Left hindlimb (tissue), 1 donor: ENCODE results near the gene PFN1.
"Not testable (repeated sequence)": the region's sequence is repeated elsewhere in the genome, so short reads cannot be mapped to it uniquely, and the experiment has no call there.

Source experiments
- DNase-seq: peaks from one replicate; pipeline ENCODE4 v3.0.0-alpha.2; 2018

PFN1 gene

DNA sequence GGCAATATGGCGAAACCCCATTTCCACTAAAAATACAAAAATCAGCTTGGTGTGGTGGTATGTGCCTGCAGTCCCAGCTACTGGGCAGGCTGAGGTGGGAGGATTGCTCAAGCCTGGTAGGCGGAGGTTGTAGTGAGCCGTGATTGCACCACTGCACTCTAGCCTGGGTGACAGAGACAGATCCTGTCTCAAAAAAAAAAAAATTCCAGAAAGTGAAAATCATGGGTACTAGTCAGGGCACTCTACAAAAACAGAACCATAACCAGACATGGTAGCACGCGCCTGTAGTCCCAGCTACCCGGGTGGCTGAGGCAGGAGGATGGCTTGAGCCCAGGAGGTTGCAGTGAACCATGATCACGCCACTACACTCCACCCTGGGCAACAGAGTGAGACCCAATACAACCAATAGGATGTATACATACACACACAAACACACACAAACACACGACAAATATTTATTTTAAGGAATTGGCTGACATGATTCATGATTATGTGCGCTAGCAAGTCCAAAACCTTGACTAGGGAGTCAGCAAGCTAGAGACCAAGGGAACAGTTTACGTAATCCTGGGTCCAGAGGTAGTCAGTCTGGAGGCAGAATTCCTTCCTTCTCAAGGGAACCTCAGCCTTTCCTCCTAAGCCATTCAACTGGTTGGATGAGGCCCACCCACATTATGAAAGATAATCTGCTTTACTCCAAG is 27.8 kb downstream of the PFN1 start:
- no peak for DNase-seq

DNA sequence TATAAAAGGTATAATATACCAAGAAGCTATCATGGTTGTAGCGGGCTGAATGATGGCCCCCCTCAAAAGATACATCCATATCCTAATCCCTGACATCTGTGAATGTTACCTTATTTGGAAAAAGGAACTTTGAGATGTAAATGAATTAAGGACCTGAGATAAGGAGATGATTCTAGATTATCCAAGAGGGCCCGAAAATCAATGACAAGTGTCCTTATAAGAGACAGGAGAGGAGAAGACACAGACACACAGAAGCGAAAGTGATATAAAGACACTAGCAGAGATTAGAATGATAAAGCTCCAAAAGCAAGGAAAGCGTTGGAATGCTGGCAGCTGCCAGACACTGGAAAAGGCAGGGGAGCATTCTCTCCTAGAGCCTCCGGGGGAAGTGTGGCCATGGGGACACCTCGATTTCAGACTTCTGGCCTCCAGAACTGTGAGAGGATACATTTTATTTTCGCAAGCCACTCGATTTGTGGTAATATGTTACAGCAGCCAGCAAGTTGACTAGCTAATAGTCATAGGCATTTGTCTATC is 28.8 kb downstream of the PFN1 start:
- no peak for DNase-seq

DNA sequence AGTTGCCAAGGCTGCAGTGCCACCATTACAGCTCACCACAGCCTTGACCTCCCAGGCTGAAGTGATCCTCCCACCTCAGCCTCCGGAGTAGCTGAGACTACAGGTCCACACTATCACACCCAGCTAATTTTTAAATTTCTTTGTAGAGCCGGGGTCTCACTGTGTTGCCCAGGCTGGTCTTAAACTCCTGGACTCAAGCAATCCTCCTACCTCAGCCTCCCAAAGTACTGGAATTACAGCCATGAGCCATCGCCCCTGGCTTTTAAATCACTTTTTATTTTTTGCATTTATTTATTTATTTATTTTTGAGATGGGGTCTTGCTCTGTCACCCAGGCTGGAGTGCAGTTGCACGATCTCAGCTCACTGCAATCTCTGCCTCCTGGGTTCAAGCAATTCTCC is 33.8 kb downstream of the PFN1 start:
- not testable (repeated sequence) for DNase-seq

DNA sequence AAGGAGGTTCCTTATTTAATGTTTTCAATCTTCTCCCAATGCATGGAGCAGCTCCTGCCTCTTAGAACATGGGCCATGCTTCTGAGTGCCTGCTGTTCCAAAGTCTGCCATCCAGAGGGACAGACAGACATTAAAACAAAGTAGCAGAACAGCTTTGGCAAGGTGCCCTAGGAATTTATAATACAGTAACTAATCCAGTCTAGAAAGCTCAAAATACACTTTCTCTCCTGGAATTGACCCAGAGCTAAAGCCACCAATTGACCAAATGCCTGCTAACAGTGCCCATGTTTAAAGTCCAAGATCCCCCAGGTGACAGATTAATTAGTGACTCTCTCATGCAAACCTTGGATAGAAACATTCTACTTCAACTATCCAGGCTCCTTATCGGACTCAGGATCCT is 34.3 kb downstream of the PFN1 start:
- no peak for DNase-seq

DNA sequence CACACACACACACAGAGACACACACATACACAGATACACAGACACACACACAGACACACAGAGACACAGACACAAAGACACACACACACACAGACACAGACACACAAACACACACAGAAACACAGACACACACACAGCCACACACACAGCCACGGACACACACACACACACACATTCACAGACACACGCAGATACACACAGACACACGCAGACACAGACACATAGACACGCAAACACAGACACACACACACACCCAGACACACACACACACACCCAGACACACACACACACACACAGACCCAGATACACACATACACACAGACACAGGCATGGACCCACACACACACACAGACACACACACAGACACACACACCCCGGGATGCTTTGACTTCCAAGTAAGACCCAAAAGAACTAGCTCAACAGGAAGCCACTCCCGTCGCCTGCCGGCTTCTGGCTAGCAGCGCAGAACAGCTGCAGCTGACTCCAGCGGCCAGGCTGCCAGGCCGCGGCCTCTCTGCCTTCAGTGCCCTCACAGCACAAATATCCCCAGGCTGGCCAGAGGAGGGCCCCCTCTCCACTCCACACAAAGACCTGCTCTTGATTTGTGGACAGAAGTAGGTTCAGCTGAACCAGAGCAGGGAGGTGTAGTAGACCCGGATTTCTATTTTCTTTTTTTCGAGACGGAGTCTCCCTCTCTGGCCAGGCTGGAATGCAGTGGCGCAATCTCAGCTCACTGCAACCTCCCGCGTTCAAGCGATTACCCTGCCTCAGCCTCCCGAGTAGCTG is 39.4 kb downstream of the PFN1 start:
- peak; percentile 94 for DNase-seq

DNA sequence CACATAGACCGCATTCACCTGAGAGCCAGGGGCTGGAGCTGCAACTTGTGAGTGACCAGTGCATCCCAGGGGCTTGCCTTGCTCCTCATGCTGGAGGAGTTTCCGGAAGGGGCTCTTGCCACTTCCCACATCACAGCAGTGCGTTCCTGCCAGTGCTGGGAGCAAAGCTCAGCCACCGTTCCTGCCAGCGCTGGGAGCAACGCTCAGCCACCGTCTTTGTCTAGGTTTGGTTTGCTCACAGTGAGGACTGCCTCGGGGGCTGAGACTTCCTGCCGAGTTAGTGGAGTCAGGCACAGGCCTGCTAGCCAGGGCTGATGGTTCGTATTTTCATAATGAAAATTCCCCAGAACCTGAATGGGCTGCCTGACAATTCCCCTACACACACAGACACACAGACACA is 40.0 kb downstream of the PFN1 start:
- peak; percentile 45 for DNase-seq

DNA sequence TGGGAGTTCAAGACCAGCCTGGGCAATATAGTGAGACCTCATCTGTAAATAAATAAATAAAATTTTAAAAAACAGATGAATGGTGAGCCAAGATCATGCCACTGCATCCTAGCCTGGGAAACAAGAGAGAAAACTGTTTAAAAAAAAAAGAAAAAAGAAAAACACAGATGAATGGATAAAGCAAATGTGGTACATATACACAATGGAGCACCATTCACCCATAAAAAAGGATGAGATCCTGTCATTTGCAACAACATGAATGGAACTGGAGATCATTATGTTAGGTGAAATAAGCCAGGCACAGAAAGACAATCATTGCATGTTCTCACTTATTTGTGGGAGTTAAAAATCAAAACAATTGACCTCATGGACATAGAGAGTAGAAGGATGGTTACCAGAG is 41.7 kb downstream of the PFN1 start:
- not testable (repeated sequence) for DNase-seq

GRCh38 chr17:4903051-4903818 is 45.1 kb downstream of the PFN1 start, which contains the start of gene CHRNE:
CHRNE (minus strand) TSS chr17:4903098; CDS start chr17:4903063, 35 bp downstream.
- peak; percentile 79 for DNase-seq

DNA sequence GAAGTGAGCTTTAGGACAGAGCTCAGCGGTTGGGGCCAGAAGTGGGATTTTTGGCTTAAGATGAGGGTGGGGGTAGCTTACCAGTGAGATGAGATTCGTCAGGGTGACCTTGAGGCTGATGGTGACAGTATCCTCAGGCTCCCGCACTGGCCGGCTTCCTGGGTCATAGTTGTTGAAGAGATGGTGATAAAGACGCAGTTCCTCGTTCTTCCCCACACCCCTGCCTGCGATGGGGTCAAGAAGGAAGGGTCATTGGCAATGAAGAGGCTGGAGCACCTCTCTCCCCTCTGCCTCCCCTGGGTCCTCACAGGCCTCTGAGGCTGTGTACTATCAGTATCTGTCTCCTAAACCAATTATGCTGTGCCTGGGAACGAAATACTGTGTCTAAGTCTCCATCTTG is 45.8 kb downstream of the PFN1 start:
- DNase-seq: no peak

- DNase-seq: peak; percentile 87
Observed at GRCh38 chr17:4901648-4902344, 46.5 kb downstream of the PFN1 start.

DNA sequence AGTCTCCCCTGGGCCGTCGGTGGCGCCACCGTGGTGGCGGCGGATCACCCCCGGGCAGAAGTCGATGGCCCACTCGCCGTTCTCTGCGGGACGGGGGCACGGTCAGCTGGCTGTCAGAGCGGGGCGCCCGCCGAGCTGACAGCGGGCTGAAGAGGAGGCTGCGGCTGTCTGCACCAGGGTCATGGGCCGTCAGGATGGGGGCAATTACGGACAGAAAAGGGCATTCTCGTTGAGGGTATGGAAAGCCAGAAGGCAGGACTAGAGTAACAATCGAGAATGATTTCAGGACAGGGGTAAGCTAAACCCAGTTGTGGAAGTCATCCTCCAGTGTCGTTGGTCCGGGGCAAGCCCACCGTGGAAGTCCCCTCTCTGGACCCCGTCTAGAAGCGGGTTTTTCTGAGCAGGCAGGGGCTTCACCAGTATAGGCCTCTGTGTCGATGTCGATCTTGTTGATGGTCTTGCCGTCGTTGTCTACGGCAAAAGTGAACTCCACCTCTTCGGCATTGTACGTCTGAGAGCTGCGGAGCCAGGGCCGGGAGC is 47.2 kb downstream of the PFN1 start:
- DNase-seq: no peak

- DNase-seq: peak; percentile 73
Observed at GRCh38 chr17:4900231-4901107, 47.9 kb downstream of the PFN1 start.

GRCh38 chr17:4899341-4900230 is 48.7 kb downstream of the PFN1 start, which contains the start of gene C17orf107:
C17orf107 (plus strand) TSS chr17:4899536; CDS start chr17:4899763, 227 bp downstream.
- peak; percentile 89 for DNase-seq

GRCh38 chr17:4898927-4899326 is 49.4 kb downstream of the PFN1 start:
- DNase-seq: no peak

DNA sequence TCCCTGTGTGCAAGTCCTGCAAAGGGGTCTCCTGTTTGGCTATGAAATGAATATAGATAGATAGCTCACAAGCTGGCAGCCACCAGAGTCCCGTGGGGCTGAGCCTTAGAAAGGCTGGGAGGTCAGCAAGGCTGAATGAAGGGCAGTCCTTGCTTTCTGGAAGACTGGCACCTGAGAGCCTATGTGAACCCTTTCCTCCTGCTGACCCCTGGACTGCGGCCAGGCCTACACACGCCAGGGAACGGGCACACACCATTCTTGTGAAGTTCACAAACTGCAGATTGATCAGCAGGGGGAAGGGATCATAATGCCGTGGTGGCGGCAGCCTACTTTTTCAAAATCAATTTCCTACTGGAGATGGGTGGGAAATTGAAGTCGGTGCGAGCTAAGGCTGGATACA is 50.0 kb downstream of the PFN1 start:
- peak; percentile 48 for DNase-seq

GRCh38 chr17:4897785-4898184 is 50.5 kb downstream of the PFN1 start:
- no peak for DNase-seq

DNA sequence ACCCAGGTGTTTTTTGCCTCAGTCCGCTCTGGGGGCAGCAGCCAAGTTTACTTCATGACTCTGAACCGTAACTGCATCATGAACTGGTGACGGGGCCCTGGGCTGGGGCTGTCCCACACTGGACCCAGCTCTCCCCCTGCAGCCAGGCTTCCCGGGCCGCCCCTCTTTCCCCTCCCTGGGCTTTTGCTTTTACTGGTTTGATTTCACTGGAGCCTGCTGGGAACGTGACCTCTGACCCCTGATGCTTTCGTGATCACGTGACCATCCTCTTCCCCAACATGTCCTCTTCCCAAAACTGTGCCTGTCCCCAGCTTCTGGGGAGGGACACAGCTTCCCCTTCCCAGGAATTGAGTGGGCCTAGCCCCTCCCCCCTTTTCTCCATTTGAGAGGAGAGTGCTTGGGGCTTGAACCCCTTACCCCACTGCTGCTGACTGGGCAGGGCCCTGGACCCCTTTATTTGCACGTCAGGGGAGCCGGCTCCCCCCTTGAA is 51.1 kb downstream of the PFN1 start:
- no peak for DNase-seq

GRCh38 chr17:4896332-4897197 is 51.8 kb downstream of the PFN1 start:
- no peak for DNase-seq
